ENCODE results near the gene RAP1GAP2.

- TF ChIP-seq POLR2AphosphoS5 (IDR thresholded peaks at IDR 0.05) (no peak), POLR2A (IDR thresholded peaks at IDR 0.05) (no peak)
These were observed 166.0 kb downstream of the RAP1GAP2 start for GRCh38 chr17:2962236-2962635.

Measured in spleen (tissue), 3 donors.